ENCODE results near the gene CALML3. TPM values are rescaled to one million over a fixed set of nuclear protein-coding genes. Genes with fewer than 3 reads are reported as not detected.

Gene CALML3
- total RNA-seq, 6 donors from 2014 or later, result not detected

DNA sequence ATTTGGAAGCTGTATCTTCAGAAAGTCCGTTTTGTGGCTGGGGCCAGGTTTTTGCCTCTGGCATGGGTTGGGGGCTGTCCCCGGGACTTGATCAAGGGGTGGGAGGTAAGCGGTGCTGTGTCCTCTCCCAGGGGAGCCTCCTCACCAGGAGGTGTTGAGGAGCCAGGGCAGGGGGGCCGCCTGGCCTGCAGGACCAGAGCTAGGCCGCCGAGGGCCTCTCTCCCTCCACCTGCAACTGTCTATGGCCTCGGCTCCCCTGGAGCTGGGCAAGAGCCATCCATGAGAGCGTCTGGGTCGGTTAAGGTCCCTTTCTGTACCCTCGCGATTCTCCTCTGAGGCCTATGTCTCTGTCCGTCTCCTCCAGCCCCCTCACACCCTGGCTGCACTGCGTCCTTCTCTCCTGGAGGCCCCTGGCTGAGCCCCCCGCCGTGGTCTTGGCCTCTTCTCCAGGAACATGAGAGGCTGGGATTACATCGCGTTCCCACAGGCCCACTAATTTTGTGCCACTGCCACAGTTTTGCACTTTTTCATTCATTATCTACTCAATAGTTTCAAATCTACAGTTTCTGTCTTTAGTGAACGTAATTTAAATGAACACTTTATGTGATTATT is 46.0 kb upstream of the CALML3 start:
- Histone ChIP-seq H3K9me3 (no peaks in the 10 kb centered on the region), H3K27me3 (no peaks in the 10 kb centered on the region), H3K4me3 (no peak overlapping the region), H3K27ac (no peak overlapping the region), H3K4me1 (no peaks in the 10 kb centered on the region), H3K36me3 (no peaks in the 10 kb centered on the region)
- peak in 1 of 2 donors; percentile 57 for DNase-seq
- peak in 1 of 2 donors; percentile 16 for ATAC-seq (ENCODE audit: low FRiP score in 2 of 2)
- WGBS, 2 donors, result 95 to 96% methylated on average over 18 of the region's 18 CpGs
- TF ChIP-seq EP300 (IDR thresholded peaks at IDR 0.05), result no peak
- TF ChIP-seq POLR2A (IDR thresholded peaks at IDR 0.05), result no peak
- TF ChIP-seq, protein P1, sequence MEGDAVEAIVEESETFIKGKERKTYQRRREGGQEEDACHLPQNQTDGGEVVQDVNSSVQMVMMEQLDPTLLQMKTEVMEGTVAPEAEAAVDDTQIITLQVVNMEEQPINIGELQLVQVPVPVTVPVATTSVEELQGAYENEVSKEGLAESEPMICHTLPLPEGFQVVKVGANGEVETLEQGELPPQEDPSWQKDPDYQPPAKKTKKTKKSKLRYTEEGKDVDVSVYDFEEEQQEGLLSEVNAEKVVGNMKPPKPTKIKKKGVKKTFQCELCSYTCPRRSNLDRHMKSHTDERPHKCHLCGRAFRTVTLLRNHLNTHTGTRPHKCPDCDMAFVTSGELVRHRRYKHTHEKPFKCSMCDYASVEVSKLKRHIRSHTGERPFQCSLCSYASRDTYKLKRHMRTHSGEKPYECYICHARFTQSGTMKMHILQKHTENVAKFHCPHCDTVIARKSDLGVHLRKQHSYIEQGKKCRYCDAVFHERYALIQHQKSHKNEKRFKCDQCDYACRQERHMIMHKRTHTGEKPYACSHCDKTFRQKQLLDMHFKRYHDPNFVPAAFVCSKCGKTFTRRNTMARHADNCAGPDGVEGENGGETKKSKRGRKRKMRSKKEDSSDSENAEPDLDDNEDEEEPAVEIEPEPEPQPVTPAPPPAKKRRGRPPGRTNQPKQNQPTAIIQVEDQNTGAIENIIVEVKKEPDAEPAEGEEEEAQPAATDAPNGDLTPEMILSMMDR (IDR thresholded peaks at IDR 0.05), result no peak
- TF ChIP-seq POLR2AphosphoS5 (IDR thresholded peaks at IDR 0.05), result no peak

DNA sequence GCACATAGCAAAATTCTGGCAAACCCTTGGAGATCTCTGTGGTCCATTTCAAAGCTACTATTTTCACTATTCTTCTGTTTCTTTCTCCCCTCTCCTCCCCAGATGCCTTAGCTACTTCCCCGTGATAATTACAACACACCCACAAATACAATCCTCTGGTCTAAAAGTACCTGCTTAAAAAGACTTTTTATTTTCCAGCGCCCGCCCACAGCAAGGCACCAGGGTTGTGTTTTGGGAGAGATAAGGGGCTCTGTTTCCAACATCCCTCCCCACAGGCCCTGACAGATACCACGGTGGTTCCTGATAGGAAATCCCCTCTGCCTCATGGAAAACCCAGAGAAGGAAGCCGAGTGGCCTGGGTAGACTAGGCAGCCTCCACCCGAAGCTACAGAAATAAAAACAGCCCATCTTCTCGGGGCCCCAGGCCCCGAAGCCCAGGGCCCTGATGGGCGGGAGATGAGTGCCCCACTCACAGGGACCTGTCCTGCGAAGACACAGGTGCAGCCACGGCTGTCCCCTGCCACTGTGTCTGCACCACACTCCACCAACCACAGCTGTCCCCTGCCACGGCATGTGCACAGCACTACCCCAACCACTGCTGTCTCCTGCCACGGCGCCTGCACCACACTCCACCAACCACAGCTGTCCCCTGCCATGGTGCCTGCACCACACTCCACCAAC is 45.1 kb upstream of the CALML3 start:
- Histone ChIP-seq H3K27me3 (no peaks in the 10 kb centered on the region), H3K4me3 (no peak overlapping the region), H3K27ac (no peak overlapping the region), H3K36me3 (no peaks in the 10 kb centered on the region), H3K4me1 (no peaks in the 10 kb centered on the region), H3K9me3 (no peaks in the 10 kb centered on the region)
- TF ChIP-seq EP300 (IDR thresholded peaks at IDR 0.05), result no peak
- no peak for TF ChIP-seq POLR2A (IDR thresholded peaks at IDR 0.05)
- TF ChIP-seq, protein P1 (IDR thresholded peaks at IDR 0.05), result no peak
- TF ChIP-seq POLR2AphosphoS5 (IDR thresholded peaks at IDR 0.05), result no peak
- DNase-seq, result peak in 1 of 2 donors; percentile 63
- WGBS, 2 donors, result 60 to 75% methylated on average over 14 of the region's 14 CpGs
- ATAC-seq (ENCODE audit: low FRiP score in 2 of 2), result peak in 1 of 2 donors; percentile 64

DNA sequence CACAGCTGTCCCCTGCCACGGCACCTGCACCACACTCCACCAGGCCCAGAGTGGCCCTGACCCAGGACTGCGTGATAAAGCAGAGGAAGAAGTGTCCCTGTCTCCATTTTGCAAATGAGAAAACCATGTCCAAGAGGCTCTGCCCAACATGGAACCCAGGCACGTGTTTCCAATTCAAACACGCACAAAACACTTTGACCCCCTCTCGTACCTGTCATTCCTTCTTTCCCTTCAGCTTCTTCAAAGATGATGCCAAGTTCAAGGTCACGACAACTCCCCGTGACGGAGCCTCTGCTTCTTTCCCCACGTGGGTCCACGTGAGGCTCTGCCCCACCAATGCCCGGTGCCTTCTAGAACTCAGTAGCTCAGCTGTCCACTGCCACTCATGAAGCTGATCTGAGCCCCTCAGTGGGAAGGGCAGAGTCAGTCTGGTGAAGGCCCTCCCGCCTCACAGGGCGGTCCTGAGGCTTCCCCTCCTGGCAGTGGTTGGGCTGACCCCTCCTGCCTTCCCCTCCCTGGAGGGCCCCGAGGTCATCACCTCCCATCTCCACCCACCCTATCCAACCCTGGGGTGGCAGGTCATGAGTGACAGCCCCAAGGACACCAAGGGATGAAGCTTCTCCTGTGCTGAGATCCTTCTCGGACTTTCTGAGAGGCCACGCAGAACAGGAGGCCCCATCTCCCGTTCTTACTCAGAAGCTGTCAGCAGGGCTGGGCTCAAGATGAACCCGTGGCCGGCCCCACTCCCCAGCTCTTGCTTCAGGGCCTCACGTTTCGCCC is 44.4 kb upstream of the CALML3 start:
- TF ChIP-seq, protein P1 (IDR thresholded peaks at IDR 0.05), result no peak
- TF ChIP-seq POLR2AphosphoS5 (IDR thresholded peaks at IDR 0.05), result no peak
- no peak for TF ChIP-seq POLR2A (IDR thresholded peaks at IDR 0.05)
- TF ChIP-seq EP300 (IDR thresholded peaks at IDR 0.05), result no peak
- Histone ChIP-seq H3K9me3 (no peaks in the 10 kb centered on the region), H3K4me1 (no peaks in the 10 kb centered on the region), H3K27ac (no peak overlapping the region), H3K36me3 (no peaks in the 10 kb centered on the region), H3K4me3 (no peak overlapping the region), H3K27me3 (no peaks in the 10 kb centered on the region)
- 88 to 93% methylated on average over 13 to 21 of the region's 21 CpGs for WGBS, 2 donors
- DNase-seq (no peak), ATAC-seq (ENCODE audit: low FRiP score in 2 of 2) (peak; percentile 17 to 51)

DNA sequence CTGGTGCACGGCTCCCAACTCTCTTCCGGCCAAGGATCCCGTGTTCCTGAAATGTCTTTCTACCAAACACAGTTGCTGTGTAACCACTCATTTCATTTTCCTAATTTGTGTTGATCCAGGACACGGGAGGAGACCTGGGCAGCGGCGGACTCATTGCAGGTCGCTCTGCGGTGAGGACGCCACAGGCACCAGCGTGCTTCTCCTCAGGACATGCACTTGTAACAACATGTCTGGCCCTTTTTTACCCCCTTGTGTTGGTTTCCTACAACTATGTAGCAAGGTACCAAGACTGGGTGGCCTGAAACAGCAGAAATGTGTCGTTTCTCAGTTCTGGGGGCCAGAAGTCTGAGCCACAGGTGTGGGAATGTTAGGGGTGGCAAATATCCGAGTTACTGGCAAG is 43.6 kb upstream of the CALML3 start:
- no peaks in the 10 kb centered on the region for H3K4me1 ChIP-seq
- no peak for ATAC-seq (ENCODE audit: low FRiP score in 2 of 2)
- WGBS, 2 donors, result 97 to 98% methylated on average over 12 of the region's 12 CpGs

More for the DNA sequence above, 43.6 kb upstream of the CALML3 start:
- Histone ChIP-seq H3K36me3 (no peaks in the 10 kb centered on the region), H3K9me3 (no peaks in the 10 kb centered on the region), H3K4me3 (no peak overlapping the region), H3K27me3 (no peaks in the 10 kb centered on the region), H3K27ac (no peak overlapping the region)
- no peak for DNase-seq
- TF ChIP-seq, protein P1 (IDR thresholded peaks at IDR 0.05), result no peak
- TF ChIP-seq POLR2AphosphoS5 (IDR thresholded peaks at IDR 0.05), result no peak
- no peak for TF ChIP-seq POLR2A (IDR thresholded peaks at IDR 0.05)
- TF ChIP-seq EP300 (IDR thresholded peaks at IDR 0.05), result no peak
